Fibroblast of villous mesenchyme (primary cell): ENCODE measurements around the gene LIPC. TPM values are rescaled to one million over a fixed set of nuclear protein-coding genes. Genes with fewer than 3 reads are reported as not detected.

ENCODE experiments used
- DNase-seq: peaks from one replicate; pipeline ENCODE4 v3.0.0-alpha.2; 2010; ENCODE audit warnings: low read depth
- H3K4me3 ChIP-seq: 2 replicates; pipeline ENCODE4 v1.5.1; 2011; ENCODE audit warnings: low read depth, mild to moderate bottlenecking, low read length
- CTCF ChIP-seq: IDR thresholded peaks from 2 replicates; pipeline ENCODE4 v1.5.1; 2012; ENCODE audit warnings: low read depth, mild to moderate bottlenecking, low read length; ENCODE audit not compliant: insufficient read depth
- total RNA-seq: library from RNA; depleted of rRNA; stranded (reverse); fragments of >200 nt; gene quantifications from 2 replicates; pipeline ENCODE4 v1.2.3, GENCODE V29; 2012

The LIPC gene
- total RNA-seq, 1 donor: 0.86 TPM

- no peak for TF ChIP-seq CTCF
- H3K4me3 ChIP-seq: no peak overlapping the region
- no peak for DNase-seq
These were observed 104.6 kb downstream of the LIPC start for GRCh38 chr15:58536414-58536813.

GRCh38 chr15:58537033-58537432, 105.2 kb downstream of the LIPC start:
- DNase-seq: no peak
- H3K4me3 ChIP-seq: no peak overlapping the region
- TF ChIP-seq CTCF: no peak

GRCh38 chr15:58538225-58538727, 106.5 kb downstream of the LIPC start:
- no peak overlapping the region for H3K4me3 ChIP-seq
- no peak for DNase-seq
- TF ChIP-seq CTCF: no peak

- no peak overlapping the region for H3K4me3 ChIP-seq
- DNase-seq: no peak
- no peak for TF ChIP-seq CTCF
These were observed 107.1 kb downstream of the LIPC start for GRCh38 chr15:58538901-58539300.

GRCh38 chr15:58539548-58539947, 107.8 kb downstream of the LIPC start:
- no peak for DNase-seq
- no peak for TF ChIP-seq CTCF

GRCh38 chr15:58541410-58542087, 109.8 kb downstream of the LIPC start:
- DNase-seq: no peak
- H3K4me3 ChIP-seq: no peak overlapping the region
- TF ChIP-seq CTCF: no peak

More at GRCh38 chr15:58539548-58539947, 107.8 kb downstream of the LIPC start:
- no peak overlapping the region for H3K4me3 ChIP-seq
